SK-N-SH (cell line): ENCODE data around the gene SLC16A12. TPM values are rescaled to one million over a fixed set of nuclear protein-coding genes. Genes with fewer than 3 reads are reported as not detected.

Source experiments
- CTCF ChIA-PET: fragments of 300-600, 350-600 bp; formaldehyde crosslinking; extraction: SDS; loops from one replicate; lab custom pipeline; 2021; lab: Yijun Ruan, JAX
- POLR2A ChIA-PET: fragments of 350-600 bp; sonication (Branson Sonifier 250); formaldehyde crosslinking; extraction: SDS; loops from one replicate; lab custom pipeline; 2020; ENCODE audit warnings: antibody characterized with exemption, inconsistent platforms; lab: Yijun Ruan, JAX
- DNase-seq: peaks from one replicate; pipeline ENCODE4 v3.0.0; 2012
- H2AFZ ChIP-seq: fragments of 200-600 bp; sonication (generic); 2 replicates; pipeline ENCODE4 v1.8.1; 2016; ENCODE audit warnings: antibody characterized with exemption, mild to moderate bottlenecking, low read depth
- H3F3A ChIP-seq: fragments of 200-600 bp; sonication (generic); replicated peaks from 2 replicates; pipeline ENCODE3; 2016; ENCODE audit warnings: antibody characterized with exemption, mild to moderate bottlenecking; ENCODE audit not compliant: insufficient read depth
- H3K27ac ChIP-seq, 2 experiments: fragments of 200-500 bp in 1 of 2; fragments of 200-600 bp in 1 of 2; sonication (Bioruptor generic) in 1 of 2; sonication (generic), shearing (Covaris generic) in 1 of 2; 2 replicates each; pipeline versions ENCODE4 v1.5.1 to v1.6.1; 2014 to 2016; ENCODE audit warnings: low read depth in 2 of 2, inconsistent platforms in 1 of 2, low read length in 1 of 2, mild to moderate bottlenecking in 1 of 2, mixed read lengths in 1 of 2
- H3K27me3 ChIP-seq: fragments of 200-600 bp; sonication (generic), shearing (Covaris generic); 2 replicates; pipeline ENCODE4 v1.6.1; 2016; ENCODE audit warnings: mixed run types; ENCODE audit not compliant: insufficient read depth
- H3K36me3 ChIP-seq, 2 experiments: fragments of 200-500 bp in 1 of 2; fragments of 200-600 bp in 1 of 2; sonication (Bioruptor generic) in 1 of 2; sonication (generic) in 1 of 2; replicated peaks in 1 of 2; 2 replicates each; pipeline versions ENCODE3 to v1.5.1; 2014 to 2016; ENCODE audit warnings: low read length in 1 of 2, mild to moderate bottlenecking in 1 of 2; ENCODE audit not compliant: insufficient read depth in 2 of 2, control insufficient read depth in 1 of 2
- H3K4me1 ChIP-seq, 2 experiments: fragments of 200-500 bp in 1 of 2; fragments of 200-600 bp in 1 of 2; sonication (Bioruptor generic) in 1 of 2; sonication (generic), shearing (Covaris generic) in 1 of 2; 2 replicates each; pipeline versions ENCODE4 v1.5.1 to v1.6.1; 2014 to 2016; ENCODE audit warnings: low read depth in 1 of 2, low read length in 1 of 2, mixed run types in 1 of 2; ENCODE audit not compliant: insufficient read depth in 2 of 2, control insufficient read depth in 1 of 2
- H3K4me2 ChIP-seq: fragments of 200-600 bp; sonication (generic), shearing (Covaris generic); 2 replicates; pipeline ENCODE4 v1.6.1; 2017; ENCODE audit warnings: mixed run types
- H3K4me3 ChIP-seq, 2 experiments: fragments of 200-500 bp in 1 of 2; fragments of 200-600 bp in 1 of 2; sonication (Bioruptor generic) in 1 of 2; sonication (generic), shearing (Covaris generic) in 1 of 2; 2 replicates each; pipeline versions ENCODE4 v1.5.1 to v1.8.1; 2014 to 2016; ENCODE audit warnings: low read depth in 2 of 2, inconsistent platforms in 1 of 2, low read length in 1 of 2, mild to moderate bottlenecking in 1 of 2, mixed read lengths in 1 of 2, moderate library complexity in 1 of 2
- H3K79me2 ChIP-seq: fragments of 200-600 bp; sonication (generic); 2 replicates; pipeline ENCODE4 v1.8.1; 2017; ENCODE audit warnings: mild to moderate bottlenecking; ENCODE audit not compliant: insufficient read depth
- H3K9ac ChIP-seq: fragments of 200-600 bp; sonication (generic); 2 replicates; pipeline ENCODE4 v1.6.1; 2017; ENCODE audit warnings: mixed run types
- H3K9me2 ChIP-seq: fragments of 200-600 bp; sonication (generic); 2 replicates; pipeline ENCODE4 v1.6.1; 2017; ENCODE audit warnings: mixed run types
- H3K9me3 ChIP-seq: fragments of 200-600 bp; sonication (generic); 2 replicates; pipeline ENCODE4 v1.6.1; 2017; ENCODE audit warnings: mixed run types, mild to moderate bottlenecking, moderate library complexity
- H4K20me1 ChIP-seq: fragments of 200-600 bp; sonication (generic); 2 replicates; pipeline ENCODE4 v1.6.1; 2017; ENCODE audit warnings: mild to moderate bottlenecking, mixed run types; ENCODE audit not compliant: insufficient read depth
- ELF1 ChIP-seq: IDR thresholded peaks from 2 replicates; pipeline ENCODE4 v1.4.0; 2012
- EP300 ChIP-seq, 2 experiments: IDR thresholded peaks; 2 replicates each; pipeline versions ENCODE4 v1.4.0 to v1.6.1; 2012; ENCODE audit warnings: borderline replicate concordance in 1 of 2, low read depth in 1 of 2, low read length in 1 of 2
- FOXM1 ChIP-seq: IDR thresholded peaks from 2 replicates; pipeline ENCODE4 v1.4.0; 2012; ENCODE audit warnings: low read depth, mild to moderate bottlenecking
- IRF3 ChIP-seq: fragments of 150-350 bp; IDR thresholded peaks from 2 replicates; pipeline ENCODE4 v1.6.1; 2016; ENCODE audit warnings: mild to moderate bottlenecking, low read depth, low read length
- RXRA ChIP-seq: IDR thresholded peaks from 2 replicates; pipeline ENCODE4 v1.4.0; 2012; ENCODE audit warnings: low read depth, mild to moderate bottlenecking, borderline replicate concordance
- USF1 ChIP-seq: IDR thresholded peaks from 2 replicates; pipeline ENCODE4 v1.4.0; 2012; ENCODE audit warnings: low read depth, borderline replicate concordance
- ZBTB33 ChIP-seq: IDR thresholded peaks from 2 replicates; pipeline ENCODE4 v1.4.0; 2012; ENCODE audit warnings: low read depth, borderline replicate concordance
- WGBS: methylation state at CpG from one replicate; pipeline ENCODE4 v1.1.6; 2017; ENCODE audit warnings: low lambda C conversion rate; 5-methylcytosine and 5-hydroxymethylcytosine counted together
- polyA plus RNA-seq, 3 experiments: library from polyadenylated mRNA; depleted of rRNA; stranded (reverse); fragments of >200 nt; gene quantifications; 2 replicates each; pipeline ENCODE4 v1.2.3, GENCODE V29; 2012
- TF ChIP-seq, protein P1 (sequence below): IDR thresholded peaks from 2 replicates; pipeline ENCODE4 v1.4.0; 2012; ENCODE audit warnings: low read depth
- TF ChIP-seq, protein P2 (sequence below): IDR thresholded peaks from 2 replicates; pipeline ENCODE4 v1.6.1; 2012; ENCODE audit warnings: mild to moderate bottlenecking, low read depth, low read length, moderate library complexity

SLC16A12 gene
- polyA plus RNA-seq, 1 of the 3 experiments (the other 2 are of a cell fraction): 0.13 TPM

GRCh38 chr10:89525556-89525955, 9.8 kb downstream of the SLC16A12 start:
- POLR2A ChIA-PET: no interaction called here
- 76% methylated on average over 5 of the region's 5 CpGs for WGBS
- H4K20me1 ChIP-seq: no peaks in the 10 kb centered on the region

GRCh38 chr10:89524279-89524678, 11.1 kb downstream of the SLC16A12 start:
- H3K27me3 ChIP-seq: no peaks in the 10 kb centered on the region
- no peak overlapping the region for H3K27ac ChIP-seq
- H3K9me2 ChIP-seq: no peaks in the 10 kb centered on the region
- DNase-seq: no peak
- ChIA-PET CTCF (no interaction called here), POLR2A (no interaction called here)
- no peaks in the 10 kb centered on the region for H3F3A ChIP-seq
- H3K4me2 ChIP-seq: no peak overlapping the region
- H3K4me1 ChIP-seq: peaks cover 0 to 18% of the 10 kb centered on the region in 2 experiments; a peak in 1 of 4 replicates
- H3K9me3 ChIP-seq: no peaks in the 10 kb centered on the region
- no peak overlapping the region for H3K9ac ChIP-seq
- H3K79me2 ChIP-seq: no peaks in the 10 kb centered on the region
- 79% methylated on average over 7 of the region's 7 CpGs for WGBS
- no peaks in the 10 kb centered on the region for H4K20me1 ChIP-seq
- no peaks in the 10 kb centered on the region for H3K36me3 ChIP-seq
- H2AFZ ChIP-seq: no peak overlapping the region
- H3K4me3 ChIP-seq: no peak overlapping the region
- TF ChIP-seq FOXM1: no peak
- no peak for TF ChIP-seq ELF1
- no peak for TF ChIP-seq ZBTB33
- no peak for TF ChIP-seq IRF3
- TF ChIP-seq, protein P1, sequence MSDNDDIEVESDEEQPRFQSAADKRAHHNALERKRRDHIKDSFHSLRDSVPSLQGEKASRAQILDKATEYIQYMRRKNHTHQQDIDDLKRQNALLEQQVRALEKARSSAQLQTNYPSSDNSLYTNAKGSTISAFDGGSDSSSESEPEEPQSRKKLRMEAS: no peak

More at GRCh38 chr10:89525556-89525955, 9.8 kb downstream of the SLC16A12 start:
- H3K27me3 ChIP-seq: no peaks in the 10 kb centered on the region
- H3K4me3 ChIP-seq: no peak overlapping the region
- CTCF ChIA-PET: no interaction called here
- H3K9me3 ChIP-seq: no peaks in the 10 kb centered on the region
- DNase-seq: no peak
- H3K79me2 ChIP-seq: no peaks in the 10 kb centered on the region
- no peaks in the 10 kb centered on the region for H3K9me2 ChIP-seq
- H3K4me2 ChIP-seq: no peak overlapping the region
- peaks cover 0 to 13% of the 10 kb centered on the region in 2 experiments; a peak in 1 of 4 replicates for H3K4me1 ChIP-seq
- H3F3A ChIP-seq: no peaks in the 10 kb centered on the region
- TF ChIP-seq IRF3: no peak
- no peak for TF ChIP-seq EP300 (IDR thresholded peaks at IDR 0.05; ENCODE audit: borderline replicate concordance in 1 of 2, low read depth in 1 of 2, low read length in 1 of 2)
- TF ChIP-seq, protein P2, sequence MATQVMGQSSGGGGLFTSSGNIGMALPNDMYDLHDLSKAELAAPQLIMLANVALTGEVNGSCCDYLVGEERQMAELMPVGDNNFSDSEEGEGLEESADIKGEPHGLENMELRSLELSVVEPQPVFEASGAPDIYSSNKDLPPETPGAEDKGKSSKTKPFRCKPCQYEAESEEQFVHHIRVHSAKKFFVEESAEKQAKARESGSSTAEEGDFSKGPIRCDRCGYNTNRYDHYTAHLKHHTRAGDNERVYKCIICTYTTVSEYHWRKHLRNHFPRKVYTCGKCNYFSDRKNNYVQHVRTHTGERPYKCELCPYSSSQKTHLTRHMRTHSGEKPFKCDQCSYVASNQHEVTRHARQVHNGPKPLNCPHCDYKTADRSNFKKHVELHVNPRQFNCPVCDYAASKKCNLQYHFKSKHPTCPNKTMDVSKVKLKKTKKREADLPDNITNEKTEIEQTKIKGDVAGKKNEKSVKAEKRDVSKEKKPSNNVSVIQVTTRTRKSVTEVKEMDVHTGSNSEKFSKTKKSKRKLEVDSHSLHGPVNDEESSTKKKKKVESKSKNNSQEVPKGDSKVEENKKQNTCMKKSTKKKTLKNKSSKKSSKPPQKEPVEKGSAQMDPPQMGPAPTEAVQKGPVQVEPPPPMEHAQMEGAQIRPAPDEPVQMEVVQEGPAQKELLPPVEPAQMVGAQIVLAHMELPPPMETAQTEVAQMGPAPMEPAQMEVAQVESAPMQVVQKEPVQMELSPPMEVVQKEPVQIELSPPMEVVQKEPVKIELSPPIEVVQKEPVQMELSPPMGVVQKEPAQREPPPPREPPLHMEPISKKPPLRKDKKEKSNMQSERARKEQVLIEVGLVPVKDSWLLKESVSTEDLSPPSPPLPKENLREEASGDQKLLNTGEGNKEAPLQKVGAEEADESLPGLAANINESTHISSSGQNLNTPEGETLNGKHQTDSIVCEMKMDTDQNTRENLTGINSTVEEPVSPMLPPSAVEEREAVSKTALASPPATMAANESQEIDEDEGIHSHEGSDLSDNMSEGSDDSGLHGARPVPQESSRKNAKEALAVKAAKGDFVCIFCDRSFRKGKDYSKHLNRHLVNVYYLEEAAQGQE: no peak
- no peak for TF ChIP-seq RXRA
- TF ChIP-seq USF1: no peak
- no peak overlapping the region for H2AFZ ChIP-seq
- no peak overlapping the region for H3K27ac ChIP-seq
- no peak overlapping the region for H3K9ac ChIP-seq
- no peaks in the 10 kb centered on the region for H3K36me3 ChIP-seq
